Activated naive CD4-positive, alpha-beta T cell treated with anti-CD3 and anti-CD28 coated beads for 36 hours (primary cell): Measurements from ENCODE around the gene ADCY6. TPM values are rescaled to one million over a fixed set of nuclear protein-coding genes. Genes with fewer than 3 reads are reported as not detected.
A peak's percentile ranks its signal among the peaks of the same experiment; 100 is the strongest.
"Not testable (repeated sequence)": the region's sequence is repeated elsewhere in the genome, so short reads cannot be mapped to it uniquely, and the experiment has no call there.

ENCODE experiments used
- CTCF ChIA-PET: fragments of 350-600 bp; sonication (Branson Sonifier 250); formaldehyde crosslinking; loops from one replicate; lab custom pipeline; 2021; ENCODE audit warnings: antibody characterized with exemption; lab: Charles Lee
- DNase-seq: peaks from one replicate; pipeline ENCODE4 v3.0.0-alpha.2; 2020
- H3K27ac Mint-ChIP-seq: one replicate; pipeline ENCODE4 v1.8.0; 2021; ENCODE audit warnings: mild to moderate bottlenecking, mixed read lengths
- H3K27me3 Mint-ChIP-seq: one replicate; pipeline ENCODE4 v1.8.0; 2021; ENCODE audit warnings: low read depth, mixed read lengths
- H3K36me3 Mint-ChIP-seq: one replicate; pipeline ENCODE4 v1.8.0; 2021; ENCODE audit warnings: low read depth, mixed read lengths
- H3K4me1 Mint-ChIP-seq: one replicate; pipeline ENCODE4 v1.8.0; 2021; ENCODE audit warnings: low read depth, mixed read lengths
- H3K4me3 Mint-ChIP-seq: one replicate; pipeline ENCODE4 v1.8.0; 2021; ENCODE audit warnings: mild to moderate bottlenecking, moderate library complexity, mixed read lengths
- H3K9me3 Mint-ChIP-seq: one replicate; pipeline ENCODE4 v1.8.0; 2021; ENCODE audit warnings: mixed read lengths
- intact Hi-C: fragments of 100-400 bp; cut with micrococcal nuclease; formaldehyde crosslinking; loops from one replicate; pipeline ENCODE4 v1.15.1; 2023
- total RNA-seq, 2 experiments: library from RNA; stranded (reverse); gene quantifications; one replicate each; pipeline ENCODE4 v1.2.3, GENCODE V29; 2021

Gene ADCY6
- total RNA-seq, 2 experiments from 2014 or later, result 0.05 to 0.15 TPM

DNA sequence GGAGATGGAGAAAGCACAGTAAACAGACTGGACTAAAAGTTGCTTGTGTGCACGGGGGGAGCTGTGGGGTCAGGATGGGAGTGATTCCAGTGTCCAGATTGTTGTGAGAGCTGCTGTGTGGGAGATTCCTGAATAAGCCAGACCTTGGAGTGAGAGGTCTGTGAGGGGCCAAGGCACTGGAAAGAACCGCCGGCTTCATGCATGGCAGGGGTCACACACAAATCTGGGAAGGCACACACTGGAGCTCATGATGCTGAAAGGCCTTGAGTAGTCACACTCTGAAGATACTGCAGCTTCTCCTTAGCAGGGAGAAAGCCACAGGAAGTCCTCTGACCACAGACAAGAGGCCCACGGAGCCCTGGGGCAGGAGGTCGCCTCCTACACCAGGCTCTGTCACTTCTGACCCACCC lies 23.1 kb downstream of the ADCY6 start:
- CTCF ChIA-PET, result interaction anchor here (1.6 to 2.3 kb wide), 2 partner anchors 10 to 29 kb away, joined by 3 to 8 read pairs; no protein-coding TSS in a partner anchor
- Mint-ChIP-seq H3K36me3 (no peaks in the 10 kb centered on the region), H3K4me1 (peaks cover 6% of the 10 kb centered on the region), H3K9me3 (no peaks in the 10 kb centered on the region), H3K27ac (no peak overlapping the region), H3K27me3 (peaks cover 3% of the 10 kb centered on the region), H3K4me3 (no peak overlapping the region)
- no peak for DNase-seq
- intact Hi-C loops, result no loop called here

DNA sequence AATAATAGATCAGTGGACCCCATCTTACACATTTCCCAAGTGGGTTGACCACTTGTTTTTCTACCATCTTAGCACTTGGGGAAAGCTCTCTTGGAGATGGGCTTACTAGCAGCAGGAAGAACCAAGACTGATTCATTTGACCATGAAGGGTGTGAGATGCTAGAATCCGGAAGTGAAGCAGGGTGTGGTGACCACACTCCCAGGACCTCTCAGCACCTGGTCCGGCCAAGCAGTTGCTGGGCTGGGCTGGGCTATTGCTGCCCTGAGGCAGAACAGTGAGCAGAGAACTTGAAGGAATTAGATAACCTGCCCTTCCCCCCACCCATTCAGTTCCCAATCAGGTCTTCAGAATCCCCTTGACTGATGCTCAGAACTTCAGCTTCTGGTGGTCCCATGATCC lies 24.4 kb downstream of the ADCY6 start:
- CTCF ChIA-PET, result interaction anchor here (1.6 to 2.3 kb wide), 2 partner anchors 9 to 31 kb away, joined by 3 to 8 read pairs; no protein-coding TSS in a partner anchor
- DNase-seq, result no peak
- Mint-ChIP-seq H3K36me3 (no peaks in the 10 kb centered on the region), H3K4me3 (no peak overlapping the region), H3K27ac (no peak overlapping the region), H3K9me3 (no peaks in the 10 kb centered on the region), H3K27me3 (peaks cover 3% of the 10 kb centered on the region), H3K4me1 (peaks cover 6% of the 10 kb centered on the region)
- intact Hi-C loops, result no loop called here

DNA sequence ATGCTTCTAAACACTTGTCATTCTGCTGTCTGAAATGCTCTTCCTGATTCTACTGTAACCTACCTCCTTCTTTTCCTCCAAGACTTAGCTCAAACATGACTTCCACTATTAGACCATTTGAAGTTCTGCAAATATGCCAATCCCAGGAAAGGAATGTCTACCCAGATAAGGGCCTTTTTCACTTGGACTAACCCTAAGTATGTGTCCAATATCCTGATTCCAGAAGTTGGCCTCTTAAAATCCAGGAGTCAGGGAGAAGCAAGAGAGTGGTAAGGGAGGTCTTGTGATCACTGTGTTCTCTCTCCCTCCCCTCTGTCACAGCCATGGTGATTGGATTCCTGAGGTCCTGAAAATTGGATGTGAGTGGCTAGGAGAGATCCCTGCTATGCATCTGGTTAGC lies 30.2 kb downstream of the ADCY6 start:
- CTCF ChIA-PET, result interaction anchor here (0.6 to 2.0 kb wide), 3 partner anchors 12 to 101 kb away, joined by 3 to 10 read pairs (median 4); no protein-coding TSS in a partner anchor
- no peak for DNase-seq
- intact Hi-C loops, result no loop called here
- Mint-ChIP-seq H3K4me3 (no peak overlapping the region), H3K36me3 (no peaks in the 10 kb centered on the region), H3K9me3 (no peaks in the 10 kb centered on the region), H3K27ac (no peak overlapping the region), H3K27me3 (no peaks in the 10 kb centered on the region), H3K4me1 (no peaks in the 10 kb centered on the region)

DNA sequence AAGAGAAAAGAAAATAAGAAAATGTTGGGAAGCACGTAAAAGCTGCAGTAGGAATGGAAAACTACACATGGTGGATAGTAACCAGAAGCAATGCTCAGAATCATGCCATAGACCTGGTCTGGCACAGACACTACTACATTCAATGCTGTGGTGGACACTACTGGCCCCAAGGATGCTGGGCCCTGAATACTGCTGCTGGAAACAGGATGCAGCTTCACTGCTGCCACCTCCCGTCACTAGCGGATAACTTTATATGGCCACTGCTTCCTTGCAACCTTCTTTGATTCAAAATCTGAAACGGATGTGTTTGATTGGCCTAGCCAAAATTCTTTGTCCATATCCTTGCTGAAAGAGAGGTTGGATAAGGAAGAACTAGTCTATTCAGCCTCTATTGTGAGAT lies 30.7 kb downstream of the ADCY6 start:
- no peak overlapping the region for H3K4me3 Mint-ChIP-seq
- no peak overlapping the region for H3K27ac Mint-ChIP-seq
- intact Hi-C loops, result no loop called here
- CTCF ChIA-PET, result interaction anchor here (1.4 to 2.0 kb wide), 2 partner anchors 13 to 37 kb away, joined by 4 to 10 read pairs; no protein-coding TSS in a partner anchor
- no peak for DNase-seq
- no peaks in the 10 kb centered on the region for H3K27me3 Mint-ChIP-seq
- no peaks in the 10 kb centered on the region for H3K36me3 Mint-ChIP-seq
- H3K9me3 Mint-ChIP-seq, result no peaks in the 10 kb centered on the region
- H3K4me1 Mint-ChIP-seq, result peaks cover 2% of the 10 kb centered on the region

DNA sequence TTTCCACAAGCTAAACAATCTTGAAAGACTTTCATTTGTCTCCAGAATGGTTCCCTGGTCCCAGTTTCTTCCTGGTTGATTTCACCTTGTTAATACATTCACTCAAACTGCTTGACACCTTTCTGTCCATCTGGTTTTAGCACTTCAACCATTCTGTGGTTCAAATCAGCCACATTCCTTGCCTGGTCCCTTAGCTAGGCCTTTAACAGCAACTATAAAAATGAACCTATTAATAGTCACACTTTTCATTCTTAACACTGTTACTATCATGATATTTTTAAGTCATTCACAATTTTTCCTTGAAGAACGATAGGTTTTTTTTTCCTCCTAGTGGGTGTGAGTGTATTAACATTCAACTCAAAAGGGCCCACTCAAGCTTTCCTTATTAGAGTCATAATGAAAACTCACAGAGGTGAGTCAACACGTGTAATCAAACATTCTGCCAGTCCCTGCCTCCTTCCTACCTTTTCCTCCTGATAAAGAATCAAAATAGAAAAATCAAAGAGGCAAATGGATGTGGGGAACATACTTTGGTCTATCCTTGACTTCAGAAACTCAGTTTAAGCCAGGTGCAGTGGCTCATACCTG lies 38.0 kb downstream of the ADCY6 start:
- H3K4me3 Mint-ChIP-seq, result no peak overlapping the region
- H3K27me3 Mint-ChIP-seq, result no peaks in the 10 kb centered on the region
- H3K9me3 Mint-ChIP-seq, result no peaks in the 10 kb centered on the region
- H3K36me3 Mint-ChIP-seq, result no peaks in the 10 kb centered on the region
- peak; percentile 28 for DNase-seq
- CTCF ChIA-PET, result interaction anchor here (0.6 to 6.2 kb wide), 6 partner anchors 31 to 208 kb away, joined by 3 to 184 read pairs (median 4); no protein-coding TSS in a partner anchor
- intact Hi-C loops, result loop anchor here (1.0 to 5.0 kb wide), 3 partner anchors 35 to 209 kb away; partner anchors contain the start of gene CCNT1
- H3K4me1 Mint-ChIP-seq, result peaks cover 19% of the 10 kb centered on the region
- H3K27ac Mint-ChIP-seq, result peak overlapping the region; percentile 82

DNA sequence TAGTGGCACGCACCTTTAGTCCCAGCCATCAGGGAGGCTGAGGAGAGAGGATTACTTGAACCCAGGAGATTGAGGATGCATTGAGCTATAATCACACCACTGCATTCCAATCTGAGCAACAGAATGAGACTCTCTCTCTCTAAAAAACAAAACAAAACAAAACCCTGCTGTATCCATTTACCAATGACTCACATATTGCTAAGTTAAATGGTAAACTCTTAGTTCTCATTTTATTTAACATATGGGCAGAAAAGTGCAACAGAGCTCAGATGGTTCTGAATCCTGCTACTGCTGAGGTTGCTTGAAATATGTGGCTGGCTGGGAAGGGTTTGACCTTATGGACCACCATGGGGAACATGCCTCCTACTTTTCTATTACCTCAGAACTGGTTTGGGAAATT lies 38.7 kb downstream of the ADCY6 start:
- H3K4me1 Mint-ChIP-seq, result peaks cover 19% of the 10 kb centered on the region
- H3K27me3 Mint-ChIP-seq, result no peaks in the 10 kb centered on the region
- no peak overlapping the region for H3K27ac Mint-ChIP-seq
- no peak overlapping the region for H3K4me3 Mint-ChIP-seq
- DNase-seq, result no peak
- H3K9me3 Mint-ChIP-seq, result no peaks in the 10 kb centered on the region
- CTCF ChIA-PET, result interaction anchor here (0.6 to 6.2 kb wide), 5 partner anchors 30 to 207 kb away, joined by 3 to 184 read pairs (median 4); no protein-coding TSS in a partner anchor
- intact Hi-C loops, result loop anchor here (5.0 kb wide), 2 partner anchors 187 to 208 kb away; no protein-coding TSS in a partner anchor
- no peaks in the 10 kb centered on the region for H3K36me3 Mint-ChIP-seq

DNA sequence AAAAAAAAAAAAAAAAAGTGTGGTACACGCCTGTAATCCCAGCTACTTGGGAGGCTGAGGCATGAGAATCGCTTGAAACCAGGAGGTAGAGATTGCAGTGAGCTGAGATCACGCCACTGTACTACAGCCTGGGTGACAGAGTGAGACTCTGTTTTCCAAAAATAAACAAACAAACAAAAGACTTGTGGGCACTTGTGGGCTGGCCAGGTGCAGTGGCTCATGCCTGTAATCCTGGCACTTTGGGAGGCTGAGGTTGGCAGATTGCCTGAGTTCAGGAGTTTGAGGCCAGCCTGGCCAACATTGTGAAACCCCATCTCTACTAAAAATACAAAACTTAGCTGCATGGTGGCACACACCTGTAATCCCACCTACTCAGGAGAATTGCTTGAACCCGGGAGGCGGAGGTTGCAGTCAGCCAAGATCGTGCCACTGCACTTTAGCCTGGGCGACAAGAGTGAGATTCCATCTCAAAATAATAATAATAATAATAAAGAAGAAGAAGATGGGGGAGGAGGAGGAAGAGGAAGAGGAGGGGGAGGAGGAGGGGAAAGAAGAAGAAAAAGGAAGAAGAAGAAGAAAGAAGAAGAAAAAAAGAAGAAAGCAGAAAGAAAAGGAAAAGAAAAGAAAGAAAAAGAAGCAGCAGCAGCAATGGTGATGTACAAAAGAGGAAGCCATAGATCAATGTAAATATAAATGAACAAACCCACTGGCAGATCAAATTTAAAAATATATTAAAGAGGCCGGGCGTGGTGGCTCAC lies 44.5 kb downstream of the ADCY6 start:
- H3K4me1 Mint-ChIP-seq, result no peaks in the 10 kb centered on the region
- no peak for DNase-seq
- H3K27me3 Mint-ChIP-seq, result peaks cover 3% of the 10 kb centered on the region
- intact Hi-C loops, result no loop called here
- CTCF ChIA-PET, result no interaction called here
- H3K36me3 Mint-ChIP-seq, result no peaks in the 10 kb centered on the region
- no peaks in the 10 kb centered on the region for H3K9me3 Mint-ChIP-seq
- H3K4me3 Mint-ChIP-seq, result no peak overlapping the region
- H3K27ac Mint-ChIP-seq, result no peak overlapping the region

DNA sequence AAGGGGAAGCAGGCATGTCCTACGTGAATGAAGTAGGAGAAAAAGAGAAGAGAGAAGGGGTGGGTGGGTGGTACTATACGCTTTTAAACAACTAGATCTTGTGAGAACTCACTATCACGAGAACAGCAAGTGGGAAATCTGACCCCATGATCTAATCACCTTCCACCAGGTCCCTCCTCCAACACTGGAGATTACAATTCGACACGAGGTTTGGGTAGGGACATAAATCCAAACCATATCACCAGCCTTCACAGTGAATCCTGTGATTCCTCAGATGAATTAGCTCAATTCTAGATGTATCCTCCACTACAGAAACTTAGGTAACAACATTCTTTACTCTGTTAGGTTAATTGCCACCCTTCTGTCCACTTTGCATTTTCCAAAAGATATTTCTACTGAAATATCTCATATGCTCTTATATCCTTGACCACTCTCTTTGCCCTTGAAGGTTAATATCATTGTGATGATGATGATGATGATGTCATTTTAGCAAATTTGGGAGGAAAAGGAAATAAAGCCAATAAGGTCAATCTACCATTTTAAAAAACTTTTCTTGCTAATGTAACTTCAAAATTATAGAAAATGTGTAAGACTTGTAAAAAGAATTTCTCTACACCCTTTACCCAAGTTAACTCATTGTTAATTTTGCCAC lies 49.1 kb downstream of the ADCY6 start:
- no peak for DNase-seq
- intact Hi-C loops, result no loop called here
- CTCF ChIA-PET, result interaction anchor here (0.6 to 1.5 kb wide), 3 partner anchors 13 to 17 kb away, joined by 3 to 4 read pairs (median 4); no protein-coding TSS in a partner anchor
- H3K27ac Mint-ChIP-seq, result no peak overlapping the region
- H3K36me3 Mint-ChIP-seq, result no peaks in the 10 kb centered on the region
- peaks cover 8% of the 10 kb centered on the region for H3K27me3 Mint-ChIP-seq
- no peaks in the 10 kb centered on the region for H3K4me1 Mint-ChIP-seq
- no peaks in the 10 kb centered on the region for H3K9me3 Mint-ChIP-seq
- no peak overlapping the region for H3K4me3 Mint-ChIP-seq

DNA sequence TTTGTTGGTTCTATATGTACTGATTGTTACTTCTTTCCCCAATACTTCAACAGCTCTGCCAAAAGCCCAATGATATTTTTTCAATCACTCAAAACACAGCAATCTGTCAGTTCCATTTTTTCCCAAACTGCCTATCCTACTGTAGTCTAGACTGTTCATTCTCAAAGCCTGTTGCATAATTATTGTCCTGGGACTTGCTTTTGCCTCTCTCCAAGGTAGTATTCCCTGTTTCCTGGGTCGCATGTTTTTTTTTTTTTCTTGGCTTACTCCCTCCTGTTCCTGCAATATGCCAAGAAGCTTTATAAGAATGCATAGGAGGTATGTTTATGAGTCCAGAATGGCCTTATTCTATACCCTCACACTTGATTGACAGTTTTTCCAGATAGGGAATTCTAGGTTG lies 52.4 kb downstream of the ADCY6 start:
- Mint-ChIP-seq H3K9me3 (no peaks in the 10 kb centered on the region), H3K4me3 (no peak overlapping the region), H3K36me3 (no peaks in the 10 kb centered on the region), H3K27ac (no peak overlapping the region), H3K27me3 (peaks cover 5% of the 10 kb centered on the region), H3K4me1 (no peaks in the 10 kb centered on the region)
- intact Hi-C loops, result no loop called here
- CTCF ChIA-PET, result interaction anchor here (0.7 kb wide), 1 partner anchor 17 kb away, joined by 4 read pairs; no protein-coding TSS in a partner anchor
- DNase-seq, result no peak

DNA sequence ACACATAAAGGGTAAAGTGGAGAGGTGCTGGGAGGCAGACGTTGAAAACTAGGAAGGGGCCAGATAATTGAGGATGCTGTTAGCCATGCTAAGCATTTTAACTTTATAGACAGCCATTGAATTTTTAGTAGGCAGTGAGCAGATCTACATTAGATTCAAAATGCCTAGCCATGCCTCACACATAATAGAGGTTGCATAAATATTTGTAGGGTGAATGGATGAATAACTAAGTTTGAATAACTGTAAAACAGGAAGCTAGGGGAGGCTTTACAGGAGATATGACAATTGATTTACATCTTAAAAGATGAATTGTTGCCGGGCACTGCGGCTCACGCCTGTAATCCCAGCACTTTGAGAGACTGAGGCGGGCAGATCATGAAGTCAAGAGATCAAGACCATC lies 60.1 kb downstream of the ADCY6 start:
- no peak overlapping the region for H3K4me3 Mint-ChIP-seq
- DNase-seq, result no peak
- no peaks in the 10 kb centered on the region for H3K36me3 Mint-ChIP-seq
- CTCF ChIA-PET, result no interaction called here
- H3K27me3 Mint-ChIP-seq, result no peaks in the 10 kb centered on the region
- intact Hi-C loops, result no loop called here
- H3K9me3 Mint-ChIP-seq, result no peaks in the 10 kb centered on the region
- no peak overlapping the region for H3K27ac Mint-ChIP-seq
- no peaks in the 10 kb centered on the region for H3K4me1 Mint-ChIP-seq

DNA sequence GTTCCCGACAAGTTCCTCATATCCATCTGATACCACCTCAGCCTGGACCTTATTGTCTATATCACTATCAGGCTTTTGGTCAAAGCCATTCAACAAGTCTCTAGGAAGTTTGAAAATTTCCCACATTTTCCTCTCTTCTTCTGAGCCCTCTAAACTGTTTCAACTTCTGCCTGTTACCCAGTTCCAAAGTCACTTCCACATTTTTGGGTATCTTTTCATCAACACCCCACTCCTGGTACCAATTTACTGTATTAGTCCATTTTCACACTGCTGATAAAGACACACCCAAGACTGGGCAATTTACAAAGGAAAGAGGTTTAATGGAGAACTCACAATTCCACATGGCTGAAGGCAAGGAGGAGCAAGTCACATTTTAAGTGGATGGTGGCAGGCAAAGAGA lies 68.2 kb downstream of the ADCY6 start:
- CTCF ChIA-PET, DNase-seq, H3K27ac Mint-ChIP-seq, H3K27me3 Mint-ChIP-seq, H3K4me1 Mint-ChIP-seq, H3K4me3 Mint-ChIP-seq, intact Hi-C loops: not testable (repeated sequence)
- Mint-ChIP-seq H3K9me3 (peaks cover 16% of the 10 kb centered on the region), H3K36me3 (peaks cover 13% of the 10 kb centered on the region)

DNA sequence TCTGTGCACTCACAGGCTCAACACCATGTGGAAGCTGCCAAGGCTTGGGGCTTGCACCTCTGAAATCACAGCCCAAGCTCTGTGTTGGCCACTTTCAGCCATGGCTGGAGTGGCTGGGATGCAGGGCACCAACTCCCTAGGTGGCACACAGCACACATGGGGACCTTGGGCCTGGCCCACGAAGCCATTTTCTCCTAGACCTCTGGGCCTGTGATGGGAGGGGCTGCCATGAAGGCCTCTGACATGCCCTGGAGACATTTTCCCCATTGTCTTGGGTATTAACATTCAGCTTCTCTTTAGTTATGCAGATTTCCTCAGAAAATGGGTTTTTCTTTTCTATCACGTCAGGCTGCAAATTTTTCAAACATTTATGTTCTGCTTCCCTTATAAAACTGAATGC lies 68.7 kb downstream of the ADCY6 start:
- H3K27ac Mint-ChIP-seq, H3K27me3 Mint-ChIP-seq, H3K4me3 Mint-ChIP-seq, DNase-seq, intact Hi-C loops: not testable (repeated sequence)
- peaks cover 13% of the 10 kb centered on the region for H3K36me3 Mint-ChIP-seq
- CTCF ChIA-PET, result interaction anchor here (1.0 kb wide), 1 partner anchor 30 kb away, joined by 3 read pairs; no protein-coding TSS in a partner anchor
- H3K4me1 Mint-ChIP-seq, result peaks cover 15% of the 10 kb centered on the region
- peaks cover 16% of the 10 kb centered on the region for H3K9me3 Mint-ChIP-seq
